Measurements from ENCODE around the gene GPR176. TPM values are rescaled to one million over a fixed set of nuclear protein-coding genes. Genes with fewer than 3 reads are reported as not detected.

The GPR176 gene
- polyA plus RNA-seq, 3 donors, result 0.08 to 0.18 TPM; not detected in 1

DNA sequence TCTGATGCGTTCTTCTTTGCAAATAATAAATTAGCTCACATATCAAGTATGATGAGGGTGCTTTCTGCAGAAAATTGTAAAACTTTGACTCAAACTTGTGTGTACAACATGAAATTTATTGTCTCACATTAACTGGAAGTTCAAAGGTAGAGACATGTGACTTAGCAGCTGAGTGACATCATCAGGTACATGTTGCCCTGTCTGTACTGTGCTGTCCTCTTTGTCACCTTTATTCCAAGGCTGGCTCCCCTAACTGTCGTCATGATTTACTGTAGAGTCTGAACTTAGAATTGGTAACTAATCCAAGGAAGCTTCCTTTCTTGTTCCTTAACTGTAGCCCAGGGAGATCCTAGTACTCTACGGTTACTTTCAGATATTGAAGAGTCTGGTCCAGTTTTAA lies 125.1 kb downstream of the GPR176 start:
- no peak overlapping the region for H3K27ac Mint-ChIP-seq
- Histone ChIP-seq H3K79me2 (ENCODE audit: insufficient read depth, low read length) (no peaks in the 10 kb centered on the region), H3K4me1 (ENCODE audit: control insufficient read depth in 1 of 2, insufficient read depth in 2 of 2, low read length in 2 of 2) (peaks cover 10 to 11% of the 10 kb centered on the region in 2 donors), H3K36me3 (replicated peaks in 1 of 2; ENCODE audit: control insufficient read depth in 1 of 2, insufficient read depth in 2 of 2, low read length in 2 of 2) (no peaks in the 10 kb centered on the region), H3K4me2 (replicated peaks; ENCODE audit: extremely low read depth, low read length, poor library complexity, severe bottlenecking) (no peak overlapping the region), H3K9ac (ENCODE audit: insufficient read depth, low read length, poor library complexity, severe bottlenecking) (no peak overlapping the region), H4K20me1 (ENCODE audit: insufficient read depth, low read length) (no peaks in the 10 kb centered on the region), H3K27ac (ENCODE audit: low read depth in 1 of 2, low read length in 2 of 2) (no peak overlapping the region), H3K9me3 (replicated peaks in 1 of 2; ENCODE audit: control insufficient read depth in 1 of 2, insufficient read depth in 1 of 2, low read length in 2 of 2) (no peaks in the 10 kb centered on the region), H3K27me3 (ENCODE audit: control insufficient read depth in 2 of 2, insufficient read depth in 2 of 2, low read length in 2 of 2) (peaks cover 0 to 3% of the 10 kb centered on the region in 2 donors), H3K4me3 (replicated peaks in 1 of 3; ENCODE audit: low read depth in 2 of 3, low read length in 3 of 3) (no peak overlapping the region), H2AFZ (ENCODE audit: insufficient read depth, low read depth, low read length, poor library complexity, severe bottlenecking) (no peak overlapping the region)
- no peak overlapping the region for H3K4me3 Mint-ChIP-seq
- 71% methylated on average over 1 of the region's 3 CpGs for WGBS (ENCODE audit: insufficient coverage)
- DNase-seq, result no peak
- intact Hi-C loops (cut with micrococcal nuclease), result no loop called here
- TF ChIP-seq, protein P1, sequence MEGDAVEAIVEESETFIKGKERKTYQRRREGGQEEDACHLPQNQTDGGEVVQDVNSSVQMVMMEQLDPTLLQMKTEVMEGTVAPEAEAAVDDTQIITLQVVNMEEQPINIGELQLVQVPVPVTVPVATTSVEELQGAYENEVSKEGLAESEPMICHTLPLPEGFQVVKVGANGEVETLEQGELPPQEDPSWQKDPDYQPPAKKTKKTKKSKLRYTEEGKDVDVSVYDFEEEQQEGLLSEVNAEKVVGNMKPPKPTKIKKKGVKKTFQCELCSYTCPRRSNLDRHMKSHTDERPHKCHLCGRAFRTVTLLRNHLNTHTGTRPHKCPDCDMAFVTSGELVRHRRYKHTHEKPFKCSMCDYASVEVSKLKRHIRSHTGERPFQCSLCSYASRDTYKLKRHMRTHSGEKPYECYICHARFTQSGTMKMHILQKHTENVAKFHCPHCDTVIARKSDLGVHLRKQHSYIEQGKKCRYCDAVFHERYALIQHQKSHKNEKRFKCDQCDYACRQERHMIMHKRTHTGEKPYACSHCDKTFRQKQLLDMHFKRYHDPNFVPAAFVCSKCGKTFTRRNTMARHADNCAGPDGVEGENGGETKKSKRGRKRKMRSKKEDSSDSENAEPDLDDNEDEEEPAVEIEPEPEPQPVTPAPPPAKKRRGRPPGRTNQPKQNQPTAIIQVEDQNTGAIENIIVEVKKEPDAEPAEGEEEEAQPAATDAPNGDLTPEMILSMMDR (IDR thresholded peaks at IDR 0.05), result no peak
- peaks cover 0 to 5% (median 0%) of the 10 kb centered on the region in 7 donors for H3K9me3 Mint-ChIP-seq
- H3K27me3 Mint-ChIP-seq (ENCODE audit: low read depth in 3 of 3), result peaks cover 2 to 8% (median 7%) of the 10 kb centered on the region in 3 donors
- H3K36me3 Mint-ChIP-seq, result no peaks in the 10 kb centered on the region
- H3K4me1 Mint-ChIP-seq, result peaks cover 11% of the 10 kb centered on the region

DNA sequence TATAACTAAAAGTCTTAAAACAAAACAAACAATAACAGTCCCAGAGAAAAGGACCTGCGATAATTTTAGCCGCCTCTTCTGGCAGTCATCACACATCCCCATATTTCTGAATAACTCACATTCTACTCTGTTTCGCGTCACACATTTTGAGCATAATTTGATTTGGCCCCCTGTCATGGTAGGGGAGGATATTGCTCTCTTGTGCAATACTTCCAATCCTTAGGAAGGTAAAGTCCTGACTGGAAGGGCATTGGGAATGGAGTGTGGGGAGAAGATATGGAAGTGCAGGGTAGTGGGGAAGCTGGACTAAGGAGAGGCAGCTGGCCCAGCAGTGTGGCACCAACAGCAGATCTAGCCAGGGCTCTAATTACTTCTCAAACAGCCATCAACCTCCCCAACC lies 126.1 kb downstream of the GPR176 start:
- H3K4me3 ChIP-seq (replicated peaks in 1 of 3; ENCODE audit: low read depth in 2 of 3, low read length in 3 of 3), result no peak overlapping the region
- no peak for DNase-seq
- H3K9me3 Mint-ChIP-seq, result peaks cover 0 to 5% (median 0%) of the 10 kb centered on the region in 7 donors
- no peak overlapping the region for H3K9ac ChIP-seq (ENCODE audit: insufficient read depth, low read length, poor library complexity, severe bottlenecking)
- H4K20me1 ChIP-seq (ENCODE audit: insufficient read depth, low read length), result no peaks in the 10 kb centered on the region
- no peaks in the 10 kb centered on the region for H3K79me2 ChIP-seq (ENCODE audit: insufficient read depth, low read length)
- H3K36me3 ChIP-seq (replicated peaks in 1 of 2; ENCODE audit: control insufficient read depth in 1 of 2, insufficient read depth in 2 of 2, low read length in 2 of 2), result no peaks in the 10 kb centered on the region
- H3K4me2 ChIP-seq (replicated peaks; ENCODE audit: extremely low read depth, low read length, poor library complexity, severe bottlenecking), result no peak overlapping the region
- H3K4me1 Mint-ChIP-seq, result peaks cover 7% of the 10 kb centered on the region
- H3K27ac ChIP-seq (ENCODE audit: low read depth in 1 of 2, low read length in 2 of 2), result no peak overlapping the region
- intact Hi-C loops (cut with micrococcal nuclease), result no loop called here
- no peak overlapping the region for H3K27ac Mint-ChIP-seq
- H3K4me1 ChIP-seq (ENCODE audit: control insufficient read depth in 1 of 2, insufficient read depth in 2 of 2, low read length in 2 of 2), result peaks cover 0 to under 1% of the 10 kb centered on the region in 2 donors
- no CpG with 5 or more reads among the region's 4 CpGs for WGBS (ENCODE audit: insufficient coverage)
- TF ChIP-seq, protein P1 (IDR thresholded peaks at IDR 0.05), result no peak
- no peak overlapping the region for H3K4me3 Mint-ChIP-seq
- H3K9me3 ChIP-seq (replicated peaks in 1 of 2; ENCODE audit: control insufficient read depth in 1 of 2, insufficient read depth in 1 of 2, low read length in 2 of 2), result no peaks in the 10 kb centered on the region
- no peak overlapping the region for H2AFZ ChIP-seq (ENCODE audit: insufficient read depth, low read depth, low read length, poor library complexity, severe bottlenecking)
- peaks cover 0 to 1% of the 10 kb centered on the region in 2 donors for H3K36me3 Mint-ChIP-seq
- peaks cover 2 to 8% (median 7%) of the 10 kb centered on the region in 3 donors for H3K27me3 Mint-ChIP-seq (ENCODE audit: low read depth in 3 of 3)
- H3K27me3 ChIP-seq (ENCODE audit: control insufficient read depth in 2 of 2, insufficient read depth in 2 of 2, low read length in 2 of 2), result peaks cover 0 to 3% of the 10 kb centered on the region in 2 donors
